NB4 (cell line): Measurements from ENCODE around the gene SUFU.

Source experiments
- DNase-seq: peaks from one replicate; pipeline ENCODE4 v3.0.0; 2010; ENCODE audit warnings: low read depth
- H3K4me3 ChIP-seq: one replicate; pipeline ENCODE4 v1.5.1; 2011; ENCODE audit warnings: mild to moderate bottlenecking, low read depth, low read length, moderate library complexity
- CTCF ChIP-seq: IDR thresholded peaks from one replicate; pipeline ENCODE4 v1.5.1; 2012; ENCODE audit warnings: low read depth, low read length
- MAX ChIP-seq: IDR thresholded peaks from 2 replicates; pipeline ENCODE4 v1.6.1; 2011; ENCODE audit warnings: low read depth, low read length
- MYC ChIP-seq: IDR thresholded peaks from 2 replicates; pipeline ENCODE4 v1.6.1; 2011; ENCODE audit warnings: low read depth, low read length
- POLR2A ChIP-seq: IDR thresholded peaks from 2 replicates; pipeline ENCODE4 v1.6.1; 2011; ENCODE audit warnings: mild to moderate bottlenecking; ENCODE audit not compliant: insufficient read length; ENCODE audit errors: extremely low read depth

SUFU gene

GRCh38 chr10:102514487-102515311 is 10.9 kb downstream of the SUFU start:
- TF ChIP-seq POLR2A, result no peak
- TF ChIP-seq MAX, result no peak
- no peak for TF ChIP-seq CTCF
- TF ChIP-seq MYC, result no peak
- no peak for DNase-seq
- H3K4me3 ChIP-seq, result no peak overlapping the region

- DNase-seq, result no peak
- TF ChIP-seq MYC, result no peak
- TF ChIP-seq POLR2A, result no peak
- no peak for TF ChIP-seq MAX
- no peak for TF ChIP-seq CTCF
- H3K4me3 ChIP-seq, result no peak overlapping the region
These were observed 12.0 kb downstream of the SUFU start for GRCh38 chr10:102515724-102516123.

GRCh38 chr10:102517553-102517952 is 13.8 kb downstream of the SUFU start:
- H3K4me3 ChIP-seq, result no peak overlapping the region
- no peak for TF ChIP-seq MYC
- no peak for TF ChIP-seq POLR2A
- no peak for TF ChIP-seq MAX
- TF ChIP-seq CTCF, result no peak
- no peak for DNase-seq

GRCh38 chr10:102519246-102519825 is 15.6 kb downstream of the SUFU start:
- DNase-seq, result no peak
- no peak overlapping the region for H3K4me3 ChIP-seq
- TF ChIP-seq CTCF (no peak), MAX (no peak)

GRCh38 chr10:102522874-102523249 is 19.1 kb downstream of the SUFU start:
- DNase-seq, result no peak
- TF ChIP-seq CTCF, result no peak
- no peak for TF ChIP-seq POLR2A
- TF ChIP-seq MYC, result no peak
- TF ChIP-seq MAX, result no peak
- H3K4me3 ChIP-seq, result no peak overlapping the region
